ENCODE data around the gene ZFP1.

The ZFP1 gene

GRCh38 chr16:75176926-75177325 is 28.6 kb downstream of the ZFP1 start:
- Histone ChIP-seq H3K36me3 (ENCODE audit: insufficient read depth, low read depth, low read length) (peaks cover 7% of the 10 kb centered on the region), H3K4me3 (ENCODE audit: low read length) (no peak overlapping the region), H3K4me1 (ENCODE audit: insufficient read depth, low read length) (no peaks in the 10 kb centered on the region), H3K27me3 (ENCODE audit: insufficient read depth, low read length) (no peaks in the 10 kb centered on the region), H3K9me3 (ENCODE audit: insufficient read depth, low read depth, low read length) (peaks cover 48% of the 10 kb centered on the region), H3K9ac (ENCODE audit: low read depth, low read length) (no peak overlapping the region), H3K27ac (ENCODE audit: low read length) (no peak overlapping the region)

GRCh38 chr16:75179208-75179607 is 30.9 kb downstream of the ZFP1 start:
- H3K9ac ChIP-seq (ENCODE audit: low read depth, low read length): no peak overlapping the region
- H3K4me1 ChIP-seq (ENCODE audit: insufficient read depth, low read length): no peaks in the 10 kb centered on the region
- no peaks in the 10 kb centered on the region for H3K36me3 ChIP-seq (ENCODE audit: insufficient read depth, low read depth, low read length)
- H3K27me3 ChIP-seq (ENCODE audit: insufficient read depth, low read length): no peaks in the 10 kb centered on the region
- H3K9me3 ChIP-seq (ENCODE audit: insufficient read depth, low read depth, low read length): peaks cover 26% of the 10 kb centered on the region
- H3K27ac ChIP-seq (ENCODE audit: low read length): no peak overlapping the region
- H3K4me3 ChIP-seq (ENCODE audit: low read length): no peak overlapping the region

- Histone ChIP-seq H3K27me3 (ENCODE audit: insufficient read depth, low read length) (no peaks in the 10 kb centered on the region), H3K9ac (ENCODE audit: low read depth, low read length) (no peak overlapping the region), H3K36me3 (ENCODE audit: insufficient read depth, low read depth, low read length) (no peaks in the 10 kb centered on the region), H3K9me3 (ENCODE audit: insufficient read depth, low read depth, low read length) (peaks cover 7% of the 10 kb centered on the region; the same call in 1 of the 2 replicates), H3K4me3 (ENCODE audit: low read length) (no peak overlapping the region), H3K4me1 (ENCODE audit: insufficient read depth, low read length) (no peaks in the 10 kb centered on the region), H3K27ac (ENCODE audit: low read length) (no peak overlapping the region)
Observed at GRCh38 chr16:75181630-75182029, 33.3 kb downstream of the ZFP1 start.

- no peak overlapping the region for H3K4me3 ChIP-seq (ENCODE audit: low read length)
- no peaks in the 10 kb centered on the region for H3K9me3 ChIP-seq (ENCODE audit: insufficient read depth, low read depth, low read length)
- H3K4me1 ChIP-seq (ENCODE audit: insufficient read depth, low read length): no peaks in the 10 kb centered on the region
- no peak overlapping the region for H3K27ac ChIP-seq (ENCODE audit: low read length)
- no peaks in the 10 kb centered on the region for H3K36me3 ChIP-seq (ENCODE audit: insufficient read depth, low read depth, low read length)
- no peaks in the 10 kb centered on the region for H3K27me3 ChIP-seq (ENCODE audit: insufficient read depth, low read length)
- no peak overlapping the region for H3K9ac ChIP-seq (ENCODE audit: low read depth, low read length)
Observed at GRCh38 chr16:75188832-75189477, 40.6 kb downstream of the ZFP1 start.

GRCh38 chr16:75189638-75190245 is 41.4 kb downstream of the ZFP1 start:
- no peaks in the 10 kb centered on the region for H3K36me3 ChIP-seq (ENCODE audit: insufficient read depth, low read depth, low read length)
- no peaks in the 10 kb centered on the region for H3K27me3 ChIP-seq (ENCODE audit: insufficient read depth, low read length)
- no peak overlapping the region for H3K27ac ChIP-seq (ENCODE audit: low read length)
- H3K4me3 ChIP-seq (ENCODE audit: low read length): no peak overlapping the region
- no peak overlapping the region for H3K9ac ChIP-seq (ENCODE audit: low read depth, low read length)
- H3K9me3 ChIP-seq (ENCODE audit: insufficient read depth, low read depth, low read length): no peaks in the 10 kb centered on the region
- no peaks in the 10 kb centered on the region for H3K4me1 ChIP-seq (ENCODE audit: insufficient read depth, low read length)

GRCh38 chr16:75192606-75193264 is 44.4 kb downstream of the ZFP1 start:
- Histone ChIP-seq H3K9ac (ENCODE audit: low read depth, low read length) (no peak overlapping the region), H3K27me3 (ENCODE audit: insufficient read depth, low read length) (no peaks in the 10 kb centered on the region), H3K36me3 (ENCODE audit: insufficient read depth, low read depth, low read length) (no peaks in the 10 kb centered on the region), H3K4me3 (ENCODE audit: low read length) (no peak overlapping the region), H3K27ac (ENCODE audit: low read length) (no peak overlapping the region), H3K4me1 (ENCODE audit: insufficient read depth, low read length) (no peaks in the 10 kb centered on the region), H3K9me3 (ENCODE audit: insufficient read depth, low read depth, low read length) (no peaks in the 10 kb centered on the region)

GRCh38 chr16:75193265-75193650 is 44.9 kb downstream of the ZFP1 start:
- Histone ChIP-seq H3K4me3 (ENCODE audit: low read length) (no peak overlapping the region), H3K9me3 (ENCODE audit: insufficient read depth, low read depth, low read length) (no peaks in the 10 kb centered on the region), H3K27me3 (ENCODE audit: insufficient read depth, low read length) (no peaks in the 10 kb centered on the region), H3K36me3 (ENCODE audit: insufficient read depth, low read depth, low read length) (no peaks in the 10 kb centered on the region), H3K9ac (ENCODE audit: low read depth, low read length) (no peak overlapping the region), H3K4me1 (ENCODE audit: insufficient read depth, low read length) (no peaks in the 10 kb centered on the region), H3K27ac (ENCODE audit: low read length) (no peak overlapping the region)

GRCh38 chr16:75193730-75194444 is 45.6 kb downstream of the ZFP1 start:
- H3K27me3 ChIP-seq (ENCODE audit: insufficient read depth, low read length): no peaks in the 10 kb centered on the region
- no peaks in the 10 kb centered on the region for H3K36me3 ChIP-seq (ENCODE audit: insufficient read depth, low read depth, low read length)
- H3K27ac ChIP-seq (ENCODE audit: low read length): no peak overlapping the region
- no peaks in the 10 kb centered on the region for H3K4me1 ChIP-seq (ENCODE audit: insufficient read depth, low read length)
- H3K9ac ChIP-seq (ENCODE audit: low read depth, low read length): no peak overlapping the region
- H3K9me3 ChIP-seq (ENCODE audit: insufficient read depth, low read depth, low read length): no peaks in the 10 kb centered on the region
- H3K4me3 ChIP-seq (ENCODE audit: low read length): no peak overlapping the region

- H3K9ac ChIP-seq (ENCODE audit: low read depth, low read length): no peak overlapping the region
- no peaks in the 10 kb centered on the region for H3K9me3 ChIP-seq (ENCODE audit: insufficient read depth, low read depth, low read length)
- H3K4me1 ChIP-seq (ENCODE audit: insufficient read depth, low read length): no peaks in the 10 kb centered on the region
- no peaks in the 10 kb centered on the region for H3K27me3 ChIP-seq (ENCODE audit: insufficient read depth, low read length)
- H3K4me3 ChIP-seq (ENCODE audit: low read length): no peak overlapping the region
- H3K27ac ChIP-seq (ENCODE audit: low read length): no peak overlapping the region
- H3K36me3 ChIP-seq (ENCODE audit: insufficient read depth, low read depth, low read length): no peaks in the 10 kb centered on the region
Observed at GRCh38 chr16:75195811-75196790, 47.8 kb downstream of the ZFP1 start.

- H3K36me3 ChIP-seq (ENCODE audit: insufficient read depth, low read depth, low read length): no peaks in the 10 kb centered on the region
- H3K27me3 ChIP-seq (ENCODE audit: insufficient read depth, low read length): no peaks in the 10 kb centered on the region
- H3K9me3 ChIP-seq (ENCODE audit: insufficient read depth, low read depth, low read length): no peaks in the 10 kb centered on the region
- no peak overlapping the region for H3K4me3 ChIP-seq (ENCODE audit: low read length)
- H3K4me1 ChIP-seq (ENCODE audit: insufficient read depth, low read length): no peaks in the 10 kb centered on the region
- no peak overlapping the region for H3K27ac ChIP-seq (ENCODE audit: low read length)
- H3K9ac ChIP-seq (ENCODE audit: low read depth, low read length): no peak overlapping the region
Observed at GRCh38 chr16:75196836-75197235, 48.5 kb downstream of the ZFP1 start.

GRCh38 chr16:75197522-75198134 is 49.3 kb downstream of the ZFP1 start:
- Histone ChIP-seq H3K36me3 (ENCODE audit: insufficient read depth, low read depth, low read length) (no peaks in the 10 kb centered on the region), H3K9me3 (ENCODE audit: insufficient read depth, low read depth, low read length) (no peaks in the 10 kb centered on the region), H3K27me3 (ENCODE audit: insufficient read depth, low read length) (no peaks in the 10 kb centered on the region), H3K4me3 (ENCODE audit: low read length) (no peak overlapping the region), H3K4me1 (ENCODE audit: insufficient read depth, low read length) (no peaks in the 10 kb centered on the region), H3K9ac (ENCODE audit: low read depth, low read length) (no peak overlapping the region), H3K27ac (ENCODE audit: low read length) (no peak overlapping the region)

Data from iPS-20b (cell line).